WTC11 (cell line): ENCODE results near the gene AIF1.

Experiments
- CTCF ChIP-seq: fragments of 200-600 bp; IDR thresholded peaks from 2 replicates; pipeline ENCODE4 v1.8.0; 2022; ENCODE audit warnings: antibody characterized with exemption
- NR2C2 ChIP-seq: sonication (generic); formaldehyde crosslinking; IDR thresholded peaks from 2 replicates; pipeline ENCODE4 v1.8.0; 2022; ENCODE audit warnings: mild to moderate bottlenecking, missing genetic modification reagents
- RELA ChIP-seq: sonication (generic); formaldehyde crosslinking; IDR thresholded peaks from 2 replicates; pipeline ENCODE4 v1.8.1; 2022; ENCODE audit warnings: missing genetic modification reagents, mild to moderate bottlenecking, borderline replicate concordance
- TF ChIP-seq, protein P1 (sequence below): sonication (generic); formaldehyde crosslinking; IDR thresholded peaks from 2 replicates; pipeline ENCODE4 v1.8.0; 2022; ENCODE audit warnings: mild to moderate bottlenecking, missing genetic modification reagents

DNA sequence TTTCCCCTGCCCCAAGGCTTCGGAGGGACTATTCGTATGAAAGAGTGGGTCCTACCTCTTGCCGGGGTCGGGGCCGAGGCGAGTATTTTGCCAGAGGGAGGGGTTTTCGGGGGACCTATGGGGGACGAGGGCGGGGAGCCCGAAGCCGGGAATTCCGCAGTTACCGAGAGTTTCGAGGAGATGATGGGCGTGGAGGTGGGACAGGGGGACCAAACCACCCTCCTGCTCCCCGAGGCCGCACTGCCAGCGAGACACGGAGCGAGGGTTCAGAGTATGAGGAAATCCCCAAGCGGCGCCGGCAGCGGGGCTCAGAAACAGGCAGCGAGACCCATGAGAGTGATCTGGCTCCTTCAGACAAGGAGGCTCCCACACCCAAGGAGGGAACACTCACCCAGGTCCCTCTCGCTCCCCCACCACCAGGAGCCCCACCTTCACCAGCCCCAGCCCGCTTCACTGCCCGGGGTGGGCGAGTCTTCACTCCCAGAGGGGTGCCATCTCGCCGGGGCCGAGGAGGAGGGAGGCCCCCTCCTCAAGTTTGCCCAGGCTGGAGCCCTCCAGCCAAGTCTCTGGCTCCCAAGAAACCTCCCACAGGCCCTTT, 16.7 kb downstream of the AIF1 start:
- no peak for TF ChIP-seq CTCF
- TF ChIP-seq NR2C2 (CRISPR knock-in tag): no peak
- TF ChIP-seq, protein P1, sequence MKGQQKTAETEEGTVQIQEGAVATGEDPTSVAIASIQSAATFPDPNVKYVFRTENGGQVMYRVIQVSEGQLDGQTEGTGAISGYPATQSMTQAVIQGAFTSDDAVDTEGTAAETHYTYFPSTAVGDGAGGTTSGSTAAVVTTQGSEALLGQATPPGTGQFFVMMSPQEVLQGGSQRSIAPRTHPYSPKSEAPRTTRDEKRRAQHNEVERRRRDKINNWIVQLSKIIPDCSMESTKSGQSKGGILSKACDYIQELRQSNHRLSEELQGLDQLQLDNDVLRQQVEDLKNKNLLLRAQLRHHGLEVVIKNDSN (CRISPR knock-in tag): no peak
- TF ChIP-seq RELA (CRISPR knock-in tag): no peak
